COLO668 (cell line): ENCODE results near the gene TBC1D14.
A peak's percentile ranks its signal among the peaks of the same experiment; 100 is the strongest.

Experiments used
- DNase-seq: peaks from one replicate; lab custom pipeline; 2025; ENCODE audit not compliant: unreplicated experiment; lab: John Stamatoyannopoulos, UW

The TBC1D14 gene

GRCh38 chr4:7055111-7055989, 145.7 kb downstream of the TBC1D14 start:
- DNase-seq, result no peak

GRCh38 chr4:7055990-7056325, 146.3 kb downstream of the TBC1D14 start:
- no peak for DNase-seq

DNA sequence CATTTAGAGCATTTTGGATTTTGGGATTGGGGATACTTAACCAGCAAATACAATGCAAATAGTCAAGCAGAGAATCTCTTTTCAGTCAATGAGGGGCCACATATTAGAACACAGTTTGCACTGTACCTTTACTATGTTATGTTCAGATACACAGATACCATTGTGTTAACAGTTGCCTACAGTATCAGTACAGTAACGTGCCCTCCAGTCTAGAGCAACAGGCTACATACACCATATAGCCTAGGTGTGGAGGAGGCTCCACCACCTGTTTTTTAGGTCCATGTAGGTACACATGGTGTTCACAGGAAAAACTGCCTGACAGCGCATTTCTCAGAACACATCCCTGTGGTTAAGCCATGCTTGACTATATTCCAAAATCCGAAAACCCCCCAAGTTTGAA, 149.2 kb downstream of the TBC1D14 start:
- no peak for DNase-seq

GRCh38 chr4:7059662-7060061, 150.0 kb downstream of the TBC1D14 start:
- DNase-seq, result no peak

DNA sequence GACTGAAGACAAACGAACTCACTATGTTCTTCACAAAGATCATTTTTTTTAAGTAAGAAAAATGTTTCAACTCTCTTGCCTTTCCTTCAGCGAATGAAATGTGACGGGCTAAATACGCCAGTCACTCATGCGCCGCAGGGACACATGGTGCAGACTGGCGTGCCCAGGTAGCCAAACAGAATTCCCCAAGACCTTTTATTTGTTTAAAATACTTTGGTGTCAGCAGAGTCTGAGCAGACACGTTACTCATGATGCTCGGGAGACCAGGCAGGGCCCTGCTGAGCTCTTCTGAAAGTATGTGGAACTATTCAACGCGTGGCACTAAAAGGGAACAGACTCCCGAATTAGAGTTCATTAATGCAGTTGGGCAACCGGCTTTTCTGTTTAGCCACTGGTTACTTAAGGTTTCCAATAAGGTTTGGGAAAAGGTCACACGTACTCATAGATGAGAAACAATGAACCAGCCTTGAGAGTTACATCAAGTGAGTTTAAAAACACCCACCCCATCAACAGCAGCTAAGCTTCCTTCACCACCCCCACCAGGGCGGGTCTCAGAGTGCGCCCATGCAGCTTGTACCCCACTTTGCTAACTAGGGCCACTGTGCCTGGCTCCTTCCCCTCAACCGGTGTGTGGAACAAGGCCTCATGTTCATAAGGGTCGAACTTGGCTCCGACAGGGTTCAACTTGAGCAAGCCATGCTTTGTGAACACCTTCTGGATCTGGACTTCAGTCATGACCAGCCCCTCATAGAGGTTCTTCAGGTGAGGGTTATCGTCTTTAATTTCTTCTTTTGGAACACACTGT, 150.9 kb downstream of the TBC1D14 start:
- DNase-seq, result no peak

DNA sequence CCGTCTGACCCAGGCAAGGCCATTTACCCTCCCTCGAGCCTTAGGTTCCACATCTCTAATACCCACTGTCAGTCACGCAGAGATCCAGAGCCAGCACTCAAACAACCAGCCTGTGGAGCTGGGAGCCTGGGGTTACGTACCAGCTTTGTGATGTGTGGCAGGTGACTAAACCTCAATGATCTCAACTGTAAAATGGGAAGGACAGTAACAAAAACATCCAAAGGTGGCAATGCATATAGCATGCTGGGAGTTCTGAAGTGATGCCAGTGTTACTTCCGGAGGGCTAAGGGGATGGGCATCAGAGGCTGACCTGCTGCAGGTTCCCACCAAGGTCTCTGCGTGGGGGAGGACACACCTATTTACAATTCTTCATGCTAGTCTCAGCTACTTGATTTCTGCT, 152.2 kb downstream of the TBC1D14 start:
- DNase-seq, result no peak

DNA sequence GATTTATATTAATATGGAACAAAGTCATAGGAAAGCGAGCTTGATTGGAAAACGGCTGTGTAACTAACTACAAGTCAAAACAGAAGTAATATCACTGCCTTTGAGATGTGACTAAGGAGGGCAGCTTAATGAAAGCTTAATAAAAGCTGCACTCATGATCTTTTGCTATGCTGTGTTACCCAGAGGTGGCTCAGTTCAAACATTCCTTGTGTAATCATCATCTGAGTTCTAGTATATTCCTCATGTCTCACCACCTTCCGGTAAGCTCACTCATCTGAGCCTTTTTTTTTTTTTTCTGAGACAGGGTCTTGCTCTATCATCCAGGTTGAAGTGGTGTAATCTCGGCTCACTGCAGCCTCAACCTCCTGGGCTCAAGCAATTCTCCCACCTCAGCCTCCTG, 153.2 kb downstream of the TBC1D14 start:
- no peak for DNase-seq

GRCh38 chr4:7063362-7063761, 153.7 kb downstream of the TBC1D14 start:
- no peak for DNase-seq

DNA sequence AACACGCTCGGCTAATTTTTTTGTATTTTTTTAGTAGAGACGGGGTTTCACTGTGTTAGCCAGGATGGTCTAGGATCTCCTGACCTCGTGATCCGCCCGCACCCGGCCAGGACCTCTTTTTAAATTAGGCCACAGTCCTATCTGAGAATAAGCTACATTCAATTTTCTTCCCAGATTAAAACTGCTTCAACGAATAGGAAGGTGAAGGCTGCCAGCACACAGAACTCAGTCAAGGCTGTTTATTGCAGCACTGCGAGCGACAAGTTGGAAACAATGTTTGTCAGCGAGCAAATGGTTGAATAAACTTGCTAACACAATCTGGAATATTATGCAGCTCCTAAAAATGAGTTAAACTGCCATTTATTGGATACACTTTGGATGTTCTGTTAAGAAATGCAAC, 156.4 kb downstream of the TBC1D14 start:
- DNase-seq, result no peak

DNA sequence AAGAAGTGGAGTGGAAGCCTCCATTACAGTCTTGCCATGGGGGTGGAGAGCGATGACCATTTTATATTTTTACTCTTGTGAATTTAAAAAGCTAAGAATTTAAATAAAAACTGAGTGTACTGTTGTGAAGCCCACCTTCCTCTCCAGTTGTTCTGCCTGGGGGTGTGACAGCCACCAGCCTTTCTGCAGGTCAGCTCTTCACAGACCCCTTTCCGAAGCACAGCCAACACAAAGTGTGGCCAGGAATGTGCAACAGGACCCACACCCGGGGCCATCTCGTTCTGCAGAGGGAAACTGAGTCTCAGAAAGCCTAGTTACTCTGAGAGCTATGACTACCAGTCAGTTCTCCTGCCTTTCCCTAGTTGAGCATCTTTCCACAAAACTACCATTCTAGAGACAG, 156.9 kb downstream of the TBC1D14 start:
- DNase-seq, result no peak

DNA sequence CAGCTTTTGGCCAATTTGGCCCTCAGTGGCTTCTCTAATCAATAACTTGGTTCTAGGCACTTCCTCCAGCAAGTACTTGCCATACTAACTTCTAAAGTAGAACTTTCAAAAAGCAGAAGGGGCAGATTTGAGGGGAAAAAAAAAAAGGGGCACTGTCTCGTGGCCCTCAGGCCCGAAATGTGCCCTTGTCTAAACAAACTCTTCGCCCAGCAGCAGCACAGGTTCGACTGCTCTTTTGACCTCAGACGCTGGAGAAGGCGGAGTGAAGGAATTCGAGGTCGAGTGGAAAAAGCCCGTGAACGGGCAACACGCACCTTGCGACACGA, 157.5 kb downstream of the TBC1D14 start:
- no peak for DNase-seq

GRCh38 chr4:7067452-7068278, 158.0 kb downstream of the TBC1D14 start, which contains the start of gene GRPEL1:
Gene GRPEL1, minus strand, starts transcription at chr4:7068064. Its CDS starts 32 bp downstream, at chr4:7068032.
- peak; percentile 99 for DNase-seq

DNA sequence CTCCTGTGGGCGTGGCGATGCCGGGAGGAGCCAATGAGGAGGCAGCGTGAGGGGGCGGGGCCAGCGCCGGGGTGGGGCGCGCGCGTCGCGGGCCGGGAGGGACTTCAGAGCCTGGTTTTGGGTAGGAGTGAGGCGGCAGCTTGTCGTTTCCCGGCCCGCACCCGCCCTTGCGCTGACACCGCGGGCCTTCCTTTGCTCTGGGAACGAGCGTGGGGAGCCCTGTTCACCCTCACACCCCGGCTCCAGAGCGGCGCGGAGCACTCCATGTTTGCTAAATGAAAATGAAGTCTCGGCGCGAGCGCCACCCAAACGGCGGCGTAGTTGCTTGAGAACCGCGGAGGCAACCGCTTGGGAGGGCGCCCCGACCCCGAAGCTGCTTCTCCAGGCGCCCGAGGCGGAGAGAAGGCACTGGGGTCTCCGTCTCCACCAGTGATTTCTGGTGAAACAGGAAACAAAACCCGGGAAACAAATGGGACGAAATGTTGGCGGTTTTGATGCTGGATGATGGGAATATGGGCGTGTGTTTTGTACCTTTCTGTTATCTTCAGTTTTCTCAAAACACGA, 158.7 kb downstream of the TBC1D14 start:
- no peak for DNase-seq

DNA sequence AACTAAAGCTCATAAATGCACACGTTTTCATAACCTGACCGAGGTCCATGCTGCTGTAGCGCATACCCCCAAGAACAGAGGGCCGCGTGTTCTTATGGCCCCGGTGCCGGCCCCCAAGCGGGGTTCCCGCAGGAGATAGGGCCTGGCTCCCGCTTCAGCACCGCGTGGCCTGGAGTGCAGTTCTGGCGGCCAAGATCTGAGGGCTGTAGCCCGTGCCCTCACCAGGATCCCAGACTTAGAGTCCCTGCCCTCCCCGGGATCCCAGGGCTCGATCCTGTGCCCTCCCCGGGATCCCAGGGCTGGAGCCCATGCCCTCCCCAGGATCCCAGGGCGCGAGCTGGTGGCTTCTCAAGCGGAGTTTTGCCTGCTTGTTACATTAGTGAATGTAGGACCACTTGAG, 159.3 kb downstream of the TBC1D14 start:
- peak; percentile 20 for DNase-seq

DNA sequence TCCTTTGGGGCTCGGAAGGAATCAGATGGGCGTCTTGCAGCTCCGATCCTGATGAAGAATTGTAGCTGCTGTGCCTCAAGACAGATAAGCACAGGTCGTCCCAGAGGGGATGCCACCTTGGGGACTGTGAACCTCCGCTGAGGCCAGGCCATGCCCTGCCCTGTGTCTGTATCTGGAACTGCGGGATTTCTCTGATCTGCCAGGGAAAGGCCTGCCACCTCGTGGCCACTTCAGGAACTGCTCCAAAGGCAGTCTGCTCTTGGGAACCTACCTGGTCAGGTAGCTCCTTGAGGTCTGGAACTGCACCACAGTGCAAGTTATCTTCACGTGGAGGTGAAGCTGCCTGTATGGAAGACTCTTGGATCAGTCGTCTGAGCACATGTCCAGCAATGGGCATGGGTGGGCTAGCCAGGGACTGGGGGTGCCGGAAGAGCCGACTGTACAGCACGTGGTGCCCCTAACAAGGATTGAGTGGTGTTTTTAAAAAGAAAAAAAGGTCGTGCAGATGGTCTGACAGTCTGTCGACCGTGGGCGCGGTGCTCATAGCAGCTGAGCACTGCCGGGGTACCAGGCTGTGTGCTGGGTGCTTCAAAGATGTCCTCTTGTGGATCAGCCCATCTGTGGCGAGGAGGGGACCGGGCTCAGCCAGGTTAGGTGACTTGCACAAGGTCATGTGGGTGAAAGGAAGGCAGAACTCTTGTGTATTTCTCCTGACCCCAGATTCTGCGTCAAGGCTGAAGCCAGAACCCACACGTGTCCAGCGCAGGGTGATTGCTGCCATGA, 161.3 kb downstream of the TBC1D14 start:
- DNase-seq, result peak; percentile 81

GRCh38 chr4:7073059-7073458, 163.4 kb downstream of the TBC1D14 start:
- DNase-seq, result no peak

- peak; percentile 34 for DNase-seq
These were observed 164.1 kb downstream of the TBC1D14 start for GRCh38 chr4:7073526-7074390.

GRCh38 chr4:7074426-7074825, 164.8 kb downstream of the TBC1D14 start:
- no peak for DNase-seq

DNA sequence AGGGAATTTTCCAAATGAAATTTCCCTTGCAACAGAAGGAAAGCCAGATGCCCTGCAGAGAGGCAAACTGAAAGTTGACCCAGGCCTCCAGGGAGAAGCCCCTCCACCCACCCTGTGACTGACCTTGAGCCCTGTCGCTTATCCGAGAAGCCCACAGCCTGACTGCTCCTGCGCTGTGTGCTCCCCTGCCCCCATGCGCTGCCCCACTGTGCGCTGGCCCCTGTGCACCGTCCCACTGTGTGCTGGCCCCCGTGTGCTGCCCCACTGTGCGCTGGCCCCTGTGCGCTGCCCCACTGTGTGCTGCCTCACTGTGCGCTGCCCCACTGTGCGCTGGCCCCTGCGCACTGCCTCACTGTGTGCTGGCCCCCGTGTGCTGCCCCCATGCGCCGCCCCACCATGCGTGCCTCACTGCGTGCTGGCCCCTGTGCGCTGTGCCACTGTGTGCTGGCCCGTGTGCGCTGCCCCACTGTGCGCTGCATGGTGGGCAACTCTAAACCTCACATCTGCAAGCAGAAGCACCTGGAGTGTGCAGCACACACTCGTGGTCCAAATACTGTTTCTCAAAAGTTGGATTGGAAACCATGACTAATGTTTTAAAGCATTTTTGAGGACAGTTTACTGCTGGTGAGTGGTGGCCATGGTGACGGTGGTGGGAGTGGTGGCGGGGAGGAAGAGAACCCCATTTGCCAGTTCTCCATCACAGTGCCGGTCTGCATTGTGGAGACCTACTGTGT, 166.5 kb downstream of the TBC1D14 start:
- DNase-seq, result no peak
